Nephron progenitor cell (in vitro differentiated cells): ENCODE results near the gene ALKAL2.

Experiments used
- DNase-seq: peaks from one replicate; pipeline ENCODE4 v3.0.0; 2021
- H3K27ac Mint-ChIP-seq: 2 replicates; pipeline ENCODE4 v1.8.0; 2021; ENCODE audit warnings: mild to moderate bottlenecking, moderate library complexity, mixed read lengths
- H3K27me3 Mint-ChIP-seq: 2 replicates; pipeline ENCODE4 v1.8.0; 2021; ENCODE audit warnings: mild to moderate bottlenecking, low read depth, mixed read lengths; ENCODE audit not compliant: poor library complexity
- H3K36me3 Mint-ChIP-seq: 2 replicates; pipeline ENCODE4 v1.8.0; 2021; ENCODE audit warnings: low read depth, mixed read lengths
- H3K4me1 Mint-ChIP-seq: 2 replicates; pipeline ENCODE4 v1.8.0; 2021; ENCODE audit warnings: mixed read lengths
- H3K4me3 Mint-ChIP-seq: 2 replicates; pipeline ENCODE4 v1.8.0; 2021; ENCODE audit warnings: mild to moderate bottlenecking, moderate library complexity, mixed read lengths
- H3K9me3 Mint-ChIP-seq: 2 replicates; pipeline ENCODE4 v1.8.0; 2021; ENCODE audit warnings: mild to moderate bottlenecking, moderate library complexity, mixed read lengths
- TF ChIP-seq, protein P1 (sequence below): fragments of 200-600 bp; sonication (generic); IDR thresholded peaks from 2 replicates; pipeline ENCODE4 v1.5.0; 2021; ENCODE audit warnings: antibody characterized with exemption

The ALKAL2 gene

DNA sequence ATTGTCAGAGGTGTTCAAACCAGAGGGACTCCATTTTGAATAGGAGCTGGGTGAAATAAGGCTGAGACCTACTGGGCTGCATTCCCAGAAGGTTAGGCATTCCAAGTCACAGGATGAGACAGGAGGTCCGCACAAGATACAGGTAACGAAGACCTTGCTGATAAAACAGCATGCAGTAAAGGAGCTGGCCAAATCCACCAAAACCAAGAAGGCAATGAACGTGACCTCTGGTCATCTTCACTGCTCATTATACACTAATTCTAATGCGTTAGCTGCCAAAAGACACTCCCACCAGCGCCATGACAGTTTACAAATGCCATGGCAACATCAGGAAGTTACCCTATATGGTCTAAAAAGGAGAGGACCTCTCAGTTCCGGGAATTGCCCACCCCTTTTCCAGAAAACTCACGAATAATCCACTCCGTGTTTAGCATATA is 34.7 kb downstream of the ALKAL2 start:
- no peak for DNase-seq
- no peak overlapping the region for H3K27ac Mint-ChIP-seq
- H3K36me3 Mint-ChIP-seq: peaks cover 22% of the 10 kb centered on the region
- H3K4me1 Mint-ChIP-seq: peaks cover 10% of the 10 kb centered on the region
- H3K4me3 Mint-ChIP-seq: no peak overlapping the region
- peaks cover 3% of the 10 kb centered on the region for H3K27me3 Mint-ChIP-seq
- H3K9me3 Mint-ChIP-seq: peaks cover 25% of the 10 kb centered on the region
- TF ChIP-seq, protein P1, sequence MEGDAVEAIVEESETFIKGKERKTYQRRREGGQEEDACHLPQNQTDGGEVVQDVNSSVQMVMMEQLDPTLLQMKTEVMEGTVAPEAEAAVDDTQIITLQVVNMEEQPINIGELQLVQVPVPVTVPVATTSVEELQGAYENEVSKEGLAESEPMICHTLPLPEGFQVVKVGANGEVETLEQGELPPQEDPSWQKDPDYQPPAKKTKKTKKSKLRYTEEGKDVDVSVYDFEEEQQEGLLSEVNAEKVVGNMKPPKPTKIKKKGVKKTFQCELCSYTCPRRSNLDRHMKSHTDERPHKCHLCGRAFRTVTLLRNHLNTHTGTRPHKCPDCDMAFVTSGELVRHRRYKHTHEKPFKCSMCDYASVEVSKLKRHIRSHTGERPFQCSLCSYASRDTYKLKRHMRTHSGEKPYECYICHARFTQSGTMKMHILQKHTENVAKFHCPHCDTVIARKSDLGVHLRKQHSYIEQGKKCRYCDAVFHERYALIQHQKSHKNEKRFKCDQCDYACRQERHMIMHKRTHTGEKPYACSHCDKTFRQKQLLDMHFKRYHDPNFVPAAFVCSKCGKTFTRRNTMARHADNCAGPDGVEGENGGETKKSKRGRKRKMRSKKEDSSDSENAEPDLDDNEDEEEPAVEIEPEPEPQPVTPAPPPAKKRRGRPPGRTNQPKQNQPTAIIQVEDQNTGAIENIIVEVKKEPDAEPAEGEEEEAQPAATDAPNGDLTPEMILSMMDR: no peak

DNA sequence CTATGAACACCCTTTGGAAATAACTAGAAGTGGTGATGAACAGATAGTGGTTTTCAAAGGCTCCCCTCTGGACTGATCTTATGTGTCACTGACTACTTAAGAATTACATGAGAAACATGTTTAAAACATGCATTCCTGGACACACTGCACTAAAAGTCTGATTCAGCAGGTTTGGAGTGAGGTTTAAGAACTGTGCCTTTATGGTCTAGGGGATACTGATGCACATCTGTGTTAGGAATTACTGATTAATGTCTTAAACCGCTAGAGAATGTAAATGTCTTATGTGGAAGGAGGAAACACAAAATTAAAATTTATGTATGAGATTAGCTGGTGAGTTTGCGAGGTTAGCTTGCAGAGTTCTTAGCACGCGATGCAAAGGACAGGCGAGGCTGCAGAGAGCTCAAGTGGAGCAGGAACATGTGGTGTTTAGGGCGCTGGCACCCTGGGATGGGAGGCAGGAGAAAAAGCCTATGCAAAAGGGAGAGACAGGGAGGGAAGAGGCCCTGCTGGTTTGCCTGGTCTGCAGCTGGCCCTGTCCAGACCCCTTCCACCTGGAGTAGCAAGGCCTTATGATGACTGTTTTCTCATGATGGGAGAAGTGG is 35.8 kb downstream of the ALKAL2 start:
- H3K9me3 Mint-ChIP-seq: peaks cover 14% of the 10 kb centered on the region
- TF ChIP-seq, protein P1: no peak
- peaks cover 12% of the 10 kb centered on the region for H3K4me1 Mint-ChIP-seq
- no peak overlapping the region for H3K4me3 Mint-ChIP-seq
- H3K27ac Mint-ChIP-seq: no peak overlapping the region
- H3K27me3 Mint-ChIP-seq: peaks cover 3% of the 10 kb centered on the region
- H3K36me3 Mint-ChIP-seq: peaks cover 19% of the 10 kb centered on the region
- no peak for DNase-seq

DNA sequence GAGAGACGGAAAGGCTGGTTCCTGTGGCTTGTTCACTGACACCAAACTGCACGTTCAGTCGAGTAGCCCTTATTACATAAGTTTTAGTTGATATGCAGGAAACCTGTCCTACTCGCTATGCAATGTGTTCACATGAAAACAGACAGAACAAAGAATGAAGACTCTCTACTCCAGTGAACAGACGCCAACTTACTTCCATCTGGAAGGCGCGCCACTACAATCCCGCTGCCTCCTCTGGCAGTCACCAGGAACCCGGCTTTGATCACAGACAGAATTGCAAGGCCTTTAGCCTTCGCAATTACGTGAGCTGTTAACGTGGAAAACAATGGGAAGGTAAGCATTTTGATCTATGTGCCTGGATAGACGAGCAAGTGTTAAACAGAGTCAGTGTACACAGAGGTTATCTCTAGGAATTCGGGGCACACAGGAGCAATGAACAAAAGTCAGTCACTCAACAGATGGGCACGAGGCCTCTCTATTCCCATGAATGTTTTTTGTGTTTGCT is 38.3 kb downstream of the ALKAL2 start:
- Mint-ChIP-seq H3K4me1 (peaks cover 15% of the 10 kb centered on the region), H3K27ac (no peak overlapping the region), H3K27me3 (no peaks in the 10 kb centered on the region), H3K4me3 (no peak overlapping the region), H3K36me3 (peaks cover 33% of the 10 kb centered on the region), H3K9me3 (no peaks in the 10 kb centered on the region)
- no peak for DNase-seq
- TF ChIP-seq, protein P1: no peak

GRCh38 chr2:248724-249123 is 39.2 kb downstream of the ALKAL2 start:
- TF ChIP-seq, protein P1: no peak

DNA sequence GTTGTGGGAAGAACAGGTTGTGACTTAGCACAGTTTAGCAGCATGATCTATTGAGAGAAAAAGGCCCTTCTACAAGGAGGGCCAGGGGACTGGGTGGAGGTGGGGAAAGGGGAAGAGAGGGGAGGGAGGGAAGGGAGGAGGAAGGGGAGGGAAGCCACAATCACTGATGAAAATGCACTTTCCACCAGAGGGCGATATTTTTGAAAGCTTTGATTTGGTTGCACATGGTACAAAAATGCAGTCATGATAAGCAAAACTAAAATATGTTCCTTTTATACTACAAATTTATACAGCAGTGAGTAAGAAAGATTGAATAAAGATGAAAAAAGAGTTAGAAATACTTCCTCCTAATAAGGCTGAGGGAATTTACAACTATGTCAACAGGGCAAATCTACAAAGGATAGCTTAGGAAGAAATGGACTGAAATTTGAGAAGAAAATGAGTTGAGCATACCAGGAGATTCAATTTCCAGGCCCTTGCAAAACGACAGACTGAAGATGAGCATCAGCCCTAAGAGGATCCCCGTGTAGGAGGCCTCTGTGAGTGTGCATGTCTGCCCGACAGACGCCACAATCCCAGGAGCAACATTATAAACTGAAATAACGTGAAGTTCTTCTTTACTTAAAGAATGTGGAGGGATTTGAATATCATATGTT is 41.3 kb downstream of the ALKAL2 start:
- H3K36me3 Mint-ChIP-seq: peaks cover 62% of the 10 kb centered on the region
- TF ChIP-seq, protein P1: peak; percentile 44
- no peak overlapping the region for H3K27ac Mint-ChIP-seq
- peaks cover 10% of the 10 kb centered on the region for H3K4me1 Mint-ChIP-seq
- peak; percentile 23 for DNase-seq
- no peak overlapping the region for H3K4me3 Mint-ChIP-seq
- H3K27me3 Mint-ChIP-seq: no peaks in the 10 kb centered on the region
- H3K9me3 Mint-ChIP-seq: no peaks in the 10 kb centered on the region

More at GRCh38 chr2:248724-249123, 39.2 kb downstream of the ALKAL2 start:
- no peaks in the 10 kb centered on the region for H3K27me3 Mint-ChIP-seq
- H3K4me3 Mint-ChIP-seq: no peak overlapping the region
- DNase-seq: no peak
- peaks cover 41% of the 10 kb centered on the region for H3K36me3 Mint-ChIP-seq
- no peaks in the 10 kb centered on the region for H3K9me3 Mint-ChIP-seq
- H3K27ac Mint-ChIP-seq: no peak overlapping the region
- peaks cover 10% of the 10 kb centered on the region for H3K4me1 Mint-ChIP-seq
